ENCODE measurements around the gene FSIP2.

FSIP2 gene

GRCh38 chr2:185785851-185786473, 47.4 kb downstream of the FSIP2 start:
- H3K4me3 Mint-ChIP-seq = no peak overlapping the region
- H3K27me3 Mint-ChIP-seq (ENCODE audit: low read depth) = no peaks in the 10 kb centered on the region
- no peaks in the 10 kb centered on the region for H3K36me3 Mint-ChIP-seq (ENCODE audit: low read depth)
- H3K4me1 Mint-ChIP-seq (ENCODE audit: low read depth) = no peaks in the 10 kb centered on the region
- no peak overlapping the region for H3K27ac Mint-ChIP-seq
- no peak for DNase-seq (ENCODE audit: low spot score)
- H3K9me3 Mint-ChIP-seq = no peaks in the 10 kb centered on the region

- no peak overlapping the region for H3K4me3 Mint-ChIP-seq
- H3K27ac Mint-ChIP-seq = no peak overlapping the region
- H3K9me3 Mint-ChIP-seq = no peaks in the 10 kb centered on the region
- H3K27me3 Mint-ChIP-seq (ENCODE audit: low read depth) = peaks cover 2% of the 10 kb centered on the region
- no peak for DNase-seq (ENCODE audit: low spot score)
- no peaks in the 10 kb centered on the region for H3K36me3 Mint-ChIP-seq (ENCODE audit: low read depth)
- no peaks in the 10 kb centered on the region for H3K4me1 Mint-ChIP-seq (ENCODE audit: low read depth)
Observed at GRCh38 chr2:185787227-185788145, 48.9 kb downstream of the FSIP2 start.

- Mint-ChIP-seq H3K9me3 (no peaks in the 10 kb centered on the region), H3K27ac (no peak overlapping the region), H3K27me3 (ENCODE audit: low read depth) (peaks cover 2% of the 10 kb centered on the region), H3K4me1 (ENCODE audit: low read depth) (no peaks in the 10 kb centered on the region), H3K36me3 (ENCODE audit: low read depth) (no peaks in the 10 kb centered on the region), H3K4me3 (no peak overlapping the region)
- DNase-seq (ENCODE audit: low spot score) = no peak
Observed at GRCh38 chr2:185790361-185790760, 51.8 kb downstream of the FSIP2 start.

GRCh38 chr2:185793532-185794345, 55.1 kb downstream of the FSIP2 start:
- peaks cover 2% of the 10 kb centered on the region for H3K27me3 Mint-ChIP-seq (ENCODE audit: low read depth)
- H3K9me3 Mint-ChIP-seq = no peaks in the 10 kb centered on the region
- no peak overlapping the region for H3K4me3 Mint-ChIP-seq
- no peaks in the 10 kb centered on the region for H3K36me3 Mint-ChIP-seq (ENCODE audit: low read depth)
- no peak for DNase-seq (ENCODE audit: low spot score)
- peaks cover 5% of the 10 kb centered on the region for H3K4me1 Mint-ChIP-seq (ENCODE audit: low read depth)
- H3K27ac Mint-ChIP-seq = no peak overlapping the region

- DNase-seq (ENCODE audit: low spot score) = no peak
- H3K36me3 Mint-ChIP-seq (ENCODE audit: low read depth) = no peaks in the 10 kb centered on the region
- H3K4me3 Mint-ChIP-seq = no peak overlapping the region
- H3K27me3 Mint-ChIP-seq (ENCODE audit: low read depth) = no peaks in the 10 kb centered on the region
- H3K4me1 Mint-ChIP-seq (ENCODE audit: low read depth) = peaks cover 5% of the 10 kb centered on the region
- H3K27ac Mint-ChIP-seq = no peak overlapping the region
- no peaks in the 10 kb centered on the region for H3K9me3 Mint-ChIP-seq
Observed at GRCh38 chr2:185796758-185797157, 58.2 kb downstream of the FSIP2 start.

GRCh38 chr2:185802926-185803325, 64.3 kb downstream of the FSIP2 start:
- DNase-seq (ENCODE audit: low spot score) = no peak
- no peak overlapping the region for H3K4me3 Mint-ChIP-seq
- H3K27ac Mint-ChIP-seq = no peak overlapping the region
- H3K9me3 Mint-ChIP-seq = no peaks in the 10 kb centered on the region
- H3K36me3 Mint-ChIP-seq (ENCODE audit: low read depth) = no peaks in the 10 kb centered on the region
- no peaks in the 10 kb centered on the region for H3K27me3 Mint-ChIP-seq (ENCODE audit: low read depth)
- H3K4me1 Mint-ChIP-seq (ENCODE audit: low read depth) = no peaks in the 10 kb centered on the region

- Mint-ChIP-seq H3K9me3 (peaks cover 4% of the 10 kb centered on the region), H3K27me3 (ENCODE audit: low read depth) (no peaks in the 10 kb centered on the region), H3K4me3 (no peak overlapping the region), H3K4me1 (ENCODE audit: low read depth) (no peaks in the 10 kb centered on the region), H3K27ac (no peak overlapping the region), H3K36me3 (ENCODE audit: low read depth) (no peaks in the 10 kb centered on the region)
- no peak for DNase-seq (ENCODE audit: low spot score)
Observed at GRCh38 chr2:185806783-185807182, 68.2 kb downstream of the FSIP2 start.

GRCh38 chr2:185807351-185807750, 68.7 kb downstream of the FSIP2 start:
- Mint-ChIP-seq H3K4me3 (no peak overlapping the region), H3K27me3 (ENCODE audit: low read depth) (no peaks in the 10 kb centered on the region), H3K27ac (no peak overlapping the region), H3K9me3 (peaks cover 4% of the 10 kb centered on the region), H3K4me1 (ENCODE audit: low read depth) (no peaks in the 10 kb centered on the region), H3K36me3 (ENCODE audit: low read depth) (no peaks in the 10 kb centered on the region)
- DNase-seq (ENCODE audit: low spot score) = no peak

- Mint-ChIP-seq H3K9me3 (peaks cover 12% of the 10 kb centered on the region), H3K27me3 (ENCODE audit: low read depth) (no peaks in the 10 kb centered on the region), H3K4me3 (no peak overlapping the region), H3K4me1 (ENCODE audit: low read depth) (no peaks in the 10 kb centered on the region), H3K36me3 (ENCODE audit: low read depth) (no peaks in the 10 kb centered on the region), H3K27ac (no peak overlapping the region)
- no peak for DNase-seq (ENCODE audit: low spot score)
Observed at GRCh38 chr2:185811580-185811979, 73.0 kb downstream of the FSIP2 start.

GRCh38 chr2:185813707-185814106, 75.1 kb downstream of the FSIP2 start:
- Mint-ChIP-seq H3K27ac (no peak overlapping the region), H3K4me1 (ENCODE audit: low read depth) (no peaks in the 10 kb centered on the region), H3K9me3 (peaks cover 30% of the 10 kb centered on the region), H3K4me3 (no peak overlapping the region), H3K36me3 (ENCODE audit: low read depth) (no peaks in the 10 kb centered on the region), H3K27me3 (ENCODE audit: low read depth) (no peaks in the 10 kb centered on the region)
- no peak for DNase-seq (ENCODE audit: low spot score)

GRCh38 chr2:185817991-185818390, 79.4 kb downstream of the FSIP2 start:
- H3K27me3 Mint-ChIP-seq (ENCODE audit: low read depth) = no peaks in the 10 kb centered on the region
- H3K27ac Mint-ChIP-seq = no peak overlapping the region
- H3K4me1 Mint-ChIP-seq (ENCODE audit: low read depth) = no peaks in the 10 kb centered on the region
- H3K9me3 Mint-ChIP-seq = peaks cover 26% of the 10 kb centered on the region
- DNase-seq (ENCODE audit: low spot score) = no peak
- no peak overlapping the region for H3K4me3 Mint-ChIP-seq
- no peaks in the 10 kb centered on the region for H3K36me3 Mint-ChIP-seq (ENCODE audit: low read depth)

GRCh38 chr2:185821467-185821866, 82.9 kb downstream of the FSIP2 start:
- Mint-ChIP-seq H3K4me3 (no peak overlapping the region), H3K9me3 (peaks cover 19% of the 10 kb centered on the region), H3K4me1 (ENCODE audit: low read depth) (no peaks in the 10 kb centered on the region), H3K36me3 (ENCODE audit: low read depth) (no peaks in the 10 kb centered on the region), H3K27me3 (ENCODE audit: low read depth) (no peaks in the 10 kb centered on the region), H3K27ac (no peak overlapping the region)
- no peak for DNase-seq (ENCODE audit: low spot score)

GRCh38 chr2:185823773-185824172, 85.2 kb downstream of the FSIP2 start:
- no peaks in the 10 kb centered on the region for H3K36me3 Mint-ChIP-seq (ENCODE audit: low read depth)
- H3K4me1 Mint-ChIP-seq (ENCODE audit: low read depth) = no peaks in the 10 kb centered on the region
- H3K4me3 Mint-ChIP-seq = no peak overlapping the region
- no peak for DNase-seq (ENCODE audit: low spot score)
- no peaks in the 10 kb centered on the region for H3K9me3 Mint-ChIP-seq
- no peaks in the 10 kb centered on the region for H3K27me3 Mint-ChIP-seq (ENCODE audit: low read depth)
- no peak overlapping the region for H3K27ac Mint-ChIP-seq

- H3K36me3 Mint-ChIP-seq (ENCODE audit: low read depth) = no peaks in the 10 kb centered on the region
- no peak overlapping the region for H3K27ac Mint-ChIP-seq
- no peaks in the 10 kb centered on the region for H3K4me1 Mint-ChIP-seq (ENCODE audit: low read depth)
- no peaks in the 10 kb centered on the region for H3K27me3 Mint-ChIP-seq (ENCODE audit: low read depth)
- DNase-seq (ENCODE audit: low spot score) = no peak
- no peaks in the 10 kb centered on the region for H3K9me3 Mint-ChIP-seq
- no peak overlapping the region for H3K4me3 Mint-ChIP-seq
Observed at GRCh38 chr2:185825557-185825956, 87.0 kb downstream of the FSIP2 start.
